ENCODE measurements around the gene AP1G1. TPM values are rescaled to one million over a fixed set of nuclear protein-coding genes. Genes with fewer than 3 reads are reported as not detected.

The AP1G1 gene
- total RNA-seq, 3 donors from 2014 or later = 65.8 to 121 (median 95.7) TPM

DNA sequence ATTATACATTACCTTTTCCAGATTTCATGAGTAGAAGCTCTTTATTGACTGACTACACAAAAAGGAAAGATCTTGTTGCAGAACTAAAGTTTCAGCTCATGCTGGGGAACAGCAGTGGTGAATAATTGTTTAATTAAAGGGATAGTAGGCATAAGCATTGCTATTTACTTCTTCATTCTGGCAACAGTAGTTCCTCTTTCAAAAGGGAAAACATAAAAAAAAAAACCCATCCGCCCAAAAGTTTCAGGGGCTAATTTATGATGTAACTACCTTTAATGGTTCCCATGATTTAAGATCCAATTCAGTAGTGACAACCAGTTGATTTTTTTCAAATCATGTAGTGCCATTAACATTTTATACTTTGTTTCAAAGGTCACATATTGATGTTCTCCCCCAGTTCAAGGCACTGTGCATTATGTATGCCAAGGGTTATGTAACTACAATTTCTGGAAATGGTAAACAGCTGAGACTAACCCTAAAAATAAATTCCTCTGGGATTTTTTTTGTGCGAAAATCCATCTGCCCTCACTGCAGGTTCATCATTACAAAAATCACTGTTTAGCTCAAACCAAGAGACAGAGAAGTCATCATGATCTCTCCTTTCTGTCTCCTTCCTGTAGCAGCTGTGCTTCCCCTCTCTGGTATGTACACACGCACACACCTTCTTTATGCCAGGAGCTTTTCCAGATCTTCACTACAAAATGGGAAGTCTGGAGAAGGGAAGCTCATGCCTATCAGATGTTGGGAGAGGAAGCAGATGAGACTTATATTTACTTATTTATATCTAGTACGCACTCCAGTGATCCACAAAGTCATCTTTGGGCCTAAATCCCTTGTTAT lies 81.9 kb downstream of the AP1G1 start:
- Histone ChIP-seq H3K27ac (peak overlapping the region in 1 of 2 donors; percentile 16), H3K4me1 (no peaks in the 10 kb centered on the region), H3K4me3 (no peak overlapping the region), H3K36me3 (no peaks in the 10 kb centered on the region), H3K27me3 (no peaks in the 10 kb centered on the region), H3K9me3 (no peaks in the 10 kb centered on the region)
- intact Hi-C loops (cut with DNase I; ENCODE audit: low total_unique reads) = no loop called here
- TF ChIP-seq CTCF (IDR thresholded peaks at IDR 0.05) (no peak), POLR2AphosphoS5 (IDR thresholded peaks at IDR 0.05) (no peak)
- no peak for DNase-seq (ENCODE audit: low spot score in 2 of 2)

GRCh38 chr16:71724320-71724751 lies 84.3 kb downstream of the AP1G1 start, which contains the start of gene PHLPP2:
Gene PHLPP2, minus strand, starts transcription at chr16:71724701. Its CDS starts 9,906 bp downstream, at chr16:71714795.
- intact Hi-C loops (cut with DNase I; ENCODE audit: low total_unique reads) = no loop called here
- peak in 1 of 3 donors; percentile 4 for TF ChIP-seq CTCF (IDR thresholded peaks at IDR 0.05)
- TF ChIP-seq POLR2A (IDR thresholded peaks at IDR 0.05) = no peak
- TF ChIP-seq POLR2AphosphoS5 (IDR thresholded peaks at IDR 0.05) = no peak

DNA sequence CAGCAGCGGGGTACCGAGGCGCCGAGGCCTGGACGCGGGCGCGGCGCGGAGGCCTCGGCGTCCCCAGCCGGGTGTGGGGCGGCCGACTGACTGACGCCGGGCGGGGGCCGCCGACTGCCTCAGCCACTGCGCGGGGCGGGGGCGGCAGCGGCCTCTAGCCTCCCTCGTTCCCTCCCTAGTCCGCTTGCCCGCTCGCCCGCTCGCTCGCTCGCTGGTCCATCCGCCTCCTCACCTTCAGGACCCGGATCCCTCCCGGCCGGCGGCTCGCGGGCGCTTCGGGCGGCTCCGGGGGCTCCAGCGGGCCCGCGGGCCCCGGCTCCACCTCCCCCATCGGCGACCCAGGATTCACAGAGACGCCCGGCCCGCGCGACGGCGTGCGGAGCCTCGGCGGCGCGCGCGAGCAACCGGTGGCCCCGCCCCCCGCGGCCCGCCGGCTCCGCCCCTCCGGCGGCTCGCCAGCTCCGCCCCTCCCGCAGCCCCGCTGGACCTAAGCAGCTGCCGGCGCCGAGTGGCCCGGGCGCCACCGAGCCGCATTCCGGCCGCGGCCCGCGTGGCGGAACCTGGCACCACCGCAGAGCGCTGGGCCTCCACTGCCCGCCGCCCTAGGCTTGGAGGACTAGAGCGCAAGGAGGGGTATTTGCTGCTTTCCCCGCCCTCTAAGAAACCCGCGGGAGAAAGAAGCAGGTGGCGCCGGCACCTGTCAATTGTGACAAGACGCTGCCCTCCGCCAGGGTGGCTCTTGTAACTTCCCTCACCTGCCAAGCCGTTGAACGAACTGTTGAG lies 84.9 kb downstream of the AP1G1 start:
- Histone ChIP-seq H3K4me3 (peak overlapping the region; percentile 82 to 98 (median 83)), H3K36me3 (no peaks in the 10 kb centered on the region), H3K27me3 (no peaks in the 10 kb centered on the region), H3K4me1 (no peaks in the 10 kb centered on the region), H3K9me3 (no peaks in the 10 kb centered on the region), H3K27ac (peak overlapping the region; percentile 93 to 97)
- peak; percentile 49 to 62 for DNase-seq (ENCODE audit: low spot score in 2 of 2)
- intact Hi-C loops (cut with DNase I; ENCODE audit: low total_unique reads) = no loop called here
- peak in 2 of 3 donors; percentile 10 to 15 for TF ChIP-seq CTCF (IDR thresholded peaks at IDR 0.05)
- TF ChIP-seq POLR2A (IDR thresholded peaks at IDR 0.05) = no peak

More at GRCh38 chr16:71724320-71724751, 84.3 kb downstream of the AP1G1 start, which contains the start of gene PHLPP2:
- H3K36me3 ChIP-seq = no peaks in the 10 kb centered on the region
- H3K27ac ChIP-seq = peak within 1 kb of the TSS; percentile 93 to 97
- H3K9me3 ChIP-seq = no peaks in the 10 kb centered on the region
- no peak for DNase-seq (ENCODE audit: low spot score in 2 of 2)
- no peaks in the 10 kb centered on the region for H3K27me3 ChIP-seq
- H3K4me3 ChIP-seq = peak within 1 kb of the TSS; percentile 82 to 98 (median 83)
- H3K4me1 ChIP-seq = no peaks in the 10 kb centered on the region

GRCh38 chr16:71722801-71723536 lies 85.7 kb downstream of the AP1G1 start:
- intact Hi-C loops (cut with DNase I; ENCODE audit: low total_unique reads) = no loop called here
- Histone ChIP-seq H3K4me1 (no peaks in the 10 kb centered on the region), H3K4me3 (peak overlapping the region; percentile 82 to 98 (median 83)), H3K9me3 (no peaks in the 10 kb centered on the region), H3K27me3 (no peaks in the 10 kb centered on the region), H3K36me3 (no peaks in the 10 kb centered on the region), H3K27ac (peak overlapping the region; percentile 93 to 97)
- TF ChIP-seq POLR2AphosphoS5 (IDR thresholded peaks at IDR 0.05) = peak in 2 of 3 donors; percentile 57 to 58
- no peak for TF ChIP-seq POLR2A (IDR thresholded peaks at IDR 0.05)
- peak; percentile 57 to 68 for DNase-seq (ENCODE audit: low spot score in 2 of 2)

DNA sequence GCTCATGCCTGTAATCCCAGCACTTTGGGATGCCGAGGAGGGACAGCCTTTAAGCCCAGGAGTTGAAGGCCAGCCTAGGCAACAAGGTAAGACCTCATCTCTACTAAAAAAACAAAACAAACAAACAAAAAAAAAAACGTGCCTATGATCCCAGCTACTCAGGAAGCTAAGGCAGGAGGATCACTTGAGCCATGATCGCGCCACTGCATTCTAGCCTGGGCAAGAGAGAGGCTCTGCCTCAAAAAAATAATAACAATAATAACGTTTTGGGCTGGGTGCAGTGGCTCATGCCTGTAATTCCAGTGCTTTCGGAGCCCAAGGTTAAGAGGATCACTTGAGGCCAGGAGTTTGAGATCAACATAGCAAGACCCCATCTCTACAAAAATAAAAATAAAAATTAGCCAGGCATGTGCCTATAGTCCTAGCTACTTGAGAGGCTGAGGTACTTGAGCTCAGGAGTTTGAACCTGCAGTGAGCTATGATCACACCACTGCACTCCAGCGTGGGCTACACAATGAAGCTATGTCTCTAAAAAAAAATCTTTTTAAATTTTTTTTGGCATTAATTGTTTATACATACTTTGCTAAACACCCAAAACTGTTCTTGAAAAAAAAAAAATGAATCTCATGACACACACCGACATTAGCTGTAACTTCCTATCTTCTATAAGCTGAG lies 87.4 kb downstream of the AP1G1 start:
- no peaks in the 10 kb centered on the region for H3K4me1 ChIP-seq
- H3K36me3 ChIP-seq = no peaks in the 10 kb centered on the region
- H3K4me3 ChIP-seq = no peak overlapping the region
- H3K27ac ChIP-seq = no peak overlapping the region
- H3K9me3 ChIP-seq = no peaks in the 10 kb centered on the region
- intact Hi-C loops (cut with DNase I; ENCODE audit: low total_unique reads) = no loop called here
- H3K27me3 ChIP-seq = no peaks in the 10 kb centered on the region
- no peak for TF ChIP-seq CTCF (IDR thresholded peaks at IDR 0.05)
- no peak for TF ChIP-seq POLR2AphosphoS5 (IDR thresholded peaks at IDR 0.05)
- no peak for TF ChIP-seq POLR2A (IDR thresholded peaks at IDR 0.05)
- no peak for DNase-seq (ENCODE audit: low spot score in 2 of 2)

All from breast epithelium (tissue), 4 donors.